GM12891 (cell line): ENCODE data around the gene MCCC1.
"Not testable (repeated sequence)": the region's sequence is repeated elsewhere in the genome, so short reads cannot be mapped to it uniquely, and the experiment has no call there.

Experiments
- DNase-seq: peaks from one replicate; pipeline ENCODE4 v3.0.0; 2011; ENCODE audit warnings: low spot score; ENCODE audit not compliant: insufficient read length
- FAIRE-seq: peaks from 2 replicates; lab custom pipeline; 2011; peaks lifted over from hg19 to GRCh38; lab: Jason Lieb, UNC
- PAX5 ChIP-seq: IDR thresholded peaks from 2 replicates; pipeline ENCODE4 v1.6.1; 2011; ENCODE audit warnings: low read length, moderate library complexity, mild to moderate bottlenecking; ENCODE audit not compliant: insufficient read depth, severe bottlenecking
- POLR2A ChIP-seq: IDR thresholded peaks from 2 replicates; pipeline ENCODE4 v1.6.1; 2011; ENCODE audit warnings: low read depth, low read length, control low read depth
- POLR2AphosphoS5 ChIP-seq: IDR thresholded peaks from 2 replicates; pipeline ENCODE4 v1.6.1; 2011; ENCODE audit warnings: low read depth, low read length, control low read depth
- POU2F2 ChIP-seq: IDR thresholded peaks from 2 replicates; pipeline ENCODE4 v1.6.1; 2011; ENCODE audit warnings: low read depth, mild to moderate bottlenecking, control low read depth, low read length, moderate library complexity
- SPI1 ChIP-seq: IDR thresholded peaks from 2 replicates; pipeline ENCODE4 v1.6.1; 2011; ENCODE audit warnings: low read depth, low read length, control low read depth
- TAF1 ChIP-seq: IDR thresholded peaks from 2 replicates; pipeline ENCODE4 v1.6.1; 2011; ENCODE audit warnings: low read depth, low read length, control low read depth

Gene MCCC1

DNA sequence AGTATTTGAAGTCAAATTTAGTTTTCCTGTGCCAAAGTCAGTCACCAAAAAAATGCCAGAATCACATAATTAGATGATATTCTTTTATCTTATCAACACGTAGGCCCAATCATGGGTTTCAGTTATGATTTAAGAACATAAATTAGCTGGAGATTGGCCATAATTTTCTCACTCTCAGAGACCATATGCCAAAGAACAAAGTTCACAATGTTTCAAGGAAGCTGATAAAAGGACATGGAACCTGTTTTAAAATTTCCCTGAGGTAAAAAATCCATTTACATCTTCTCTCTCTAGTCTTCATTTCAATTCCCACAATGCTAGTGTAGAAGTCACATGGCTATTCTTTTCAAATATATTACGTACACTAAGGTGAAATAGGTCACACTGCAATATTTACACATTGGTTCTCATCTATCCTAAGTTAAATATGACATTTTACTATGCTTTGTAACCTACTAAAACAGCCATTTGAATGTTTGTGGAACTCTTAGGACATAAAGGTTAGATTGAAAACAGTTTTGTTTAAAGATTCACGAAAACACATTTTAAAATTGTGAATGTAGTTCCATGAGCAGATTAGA is 76.3 kb downstream of the MCCC1 start:
- FAIRE-seq (no peak), DNase-seq (no peak)
- TF ChIP-seq POLR2AphosphoS5 (no peak), POU2F2 (no peak), PAX5 (no peak), POLR2A (no peak), SPI1 (no peak), TAF1 (no peak)

DNA sequence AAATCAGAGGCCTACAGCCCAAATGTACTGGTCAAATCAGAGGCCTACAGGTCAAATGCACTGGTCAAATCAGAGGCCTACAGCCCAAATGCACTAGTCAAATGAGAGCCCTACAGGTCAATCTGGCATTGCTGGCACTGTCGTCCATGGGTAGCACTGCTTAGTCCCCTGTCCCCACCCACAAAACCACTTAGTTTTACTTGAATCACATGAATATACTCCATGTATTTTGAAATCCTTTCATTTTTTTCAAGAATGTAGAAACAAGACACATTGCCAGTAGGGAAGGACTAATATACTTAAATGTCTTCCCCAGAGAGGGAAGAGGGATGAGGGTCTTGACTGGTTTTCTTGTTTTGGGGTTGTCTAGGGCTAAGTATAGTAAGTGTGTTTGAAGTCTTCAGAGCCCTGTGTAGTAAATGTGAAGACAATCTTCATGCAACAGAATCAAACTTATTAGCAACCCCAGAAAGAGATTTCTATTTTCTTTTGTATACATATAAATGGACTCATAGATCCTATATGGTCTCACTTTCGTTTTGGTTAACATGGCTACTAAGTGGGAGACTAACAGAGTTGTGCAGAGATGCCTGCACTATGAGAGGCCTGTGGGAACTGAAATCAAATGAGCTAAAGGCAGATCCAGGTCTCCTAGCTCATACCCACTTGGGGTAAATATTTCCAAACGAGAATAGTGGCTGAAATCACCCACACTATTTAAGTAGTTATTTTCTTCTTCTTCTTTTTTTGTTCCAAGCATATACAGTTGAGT is 80.7 kb downstream of the MCCC1 start:
- FAIRE-seq, result no peak
- no peak for DNase-seq
- TF ChIP-seq PAX5 (no peak), SPI1 (no peak), POLR2AphosphoS5 (no peak), POLR2A (no peak), POU2F2 (no peak), TAF1 (no peak)

DNA sequence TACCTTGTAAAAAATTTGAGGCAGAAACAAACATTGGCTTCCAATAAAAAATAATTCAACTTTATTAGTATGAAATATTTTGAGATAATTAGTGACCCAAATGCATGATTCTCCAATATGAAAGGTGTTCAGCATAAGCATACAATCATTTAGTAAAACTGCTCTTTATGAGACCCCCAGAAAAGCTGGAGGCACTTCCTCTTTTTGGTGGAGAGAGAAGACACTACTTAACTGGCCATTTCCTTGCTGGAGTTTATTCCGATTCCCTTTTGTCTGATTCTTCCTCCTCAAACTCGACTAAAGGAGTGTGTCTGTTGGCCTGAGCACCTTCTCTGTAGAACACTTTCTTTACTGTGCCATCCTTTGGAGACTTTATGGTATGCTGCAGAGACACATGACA is 84.1 kb downstream of the MCCC1 start:
- no peak for DNase-seq
- FAIRE-seq, result no peak
- no peak for TF ChIP-seq TAF1
- no peak for TF ChIP-seq PAX5
- TF ChIP-seq POLR2AphosphoS5, result no peak
- TF ChIP-seq SPI1, result peak; percentile 82
- TF ChIP-seq POU2F2, result no peak
- TF ChIP-seq POLR2A, result no peak

DNA sequence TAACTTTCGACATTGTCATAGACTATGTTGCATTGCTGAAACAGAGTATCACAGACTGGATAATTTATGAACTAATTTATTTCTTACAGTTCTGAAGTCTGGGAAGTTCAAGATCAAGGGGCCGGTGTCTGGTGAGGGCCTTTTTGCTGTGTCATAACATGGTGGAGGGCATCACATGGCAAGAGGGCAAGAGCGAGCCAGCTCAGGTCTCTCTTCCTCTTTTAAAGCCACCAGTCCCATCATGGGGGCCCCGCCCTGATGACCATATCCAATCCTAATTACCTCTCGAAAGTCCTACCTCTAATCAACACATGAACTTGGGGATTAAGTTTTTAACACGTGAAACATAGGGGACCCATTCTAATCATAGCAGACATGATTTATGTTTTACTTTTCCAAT is 85.4 kb downstream of the MCCC1 start:
- FAIRE-seq, result no peak
- no peak for DNase-seq
- TF ChIP-seq POLR2A (no peak), SPI1 (peak; percentile 6; the same call in 1 of the 2 replicates), POU2F2 (no peak), PAX5 (no peak), TAF1 (no peak), POLR2AphosphoS5 (no peak)

DNA sequence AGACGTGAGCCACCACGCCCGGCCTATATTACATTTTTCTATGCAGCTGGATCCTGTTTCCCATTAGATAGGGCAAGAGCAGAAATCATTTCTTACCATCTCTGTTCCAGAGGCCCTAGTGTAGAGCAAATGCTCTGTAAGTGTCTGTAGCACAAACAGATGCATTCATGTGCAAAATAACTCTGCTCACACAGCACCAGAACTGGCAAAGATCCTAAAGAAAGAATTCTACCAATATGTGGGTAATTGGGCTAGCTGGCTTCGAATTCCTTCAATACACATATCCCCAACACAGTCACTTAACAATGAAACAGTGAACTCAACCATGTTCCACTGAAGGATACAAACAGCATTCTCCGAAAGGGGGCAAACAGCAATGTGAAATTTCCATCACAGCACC is 86.2 kb downstream of the MCCC1 start:
- no peak for TF ChIP-seq POLR2AphosphoS5
- no peak for FAIRE-seq
- no peak for DNase-seq

DNA sequence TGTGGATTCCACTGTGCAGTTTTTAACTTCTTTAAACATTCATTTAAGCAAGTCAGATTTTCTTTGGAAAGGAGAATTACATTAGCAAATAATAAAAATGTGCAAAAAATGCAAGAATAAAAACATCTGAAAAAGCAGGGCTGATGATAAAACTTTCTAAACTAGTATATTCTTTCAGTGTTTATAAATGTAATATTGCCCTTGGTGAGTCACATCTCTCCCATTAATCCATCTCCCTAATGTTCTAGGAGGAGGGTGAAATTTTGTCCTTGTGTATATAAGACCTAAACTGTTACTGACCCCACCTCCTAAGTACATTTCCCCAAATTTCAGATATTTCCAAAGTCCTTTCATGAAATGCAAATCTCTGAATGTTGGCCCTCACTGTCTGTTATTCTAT is 90.5 kb downstream of the MCCC1 start:
- DNase-seq, result no peak
- TF ChIP-seq TAF1 (no peak), SPI1 (no peak), PAX5 (no peak), POLR2A (no peak), POU2F2 (no peak), POLR2AphosphoS5 (no peak)
- no peak for FAIRE-seq

DNA sequence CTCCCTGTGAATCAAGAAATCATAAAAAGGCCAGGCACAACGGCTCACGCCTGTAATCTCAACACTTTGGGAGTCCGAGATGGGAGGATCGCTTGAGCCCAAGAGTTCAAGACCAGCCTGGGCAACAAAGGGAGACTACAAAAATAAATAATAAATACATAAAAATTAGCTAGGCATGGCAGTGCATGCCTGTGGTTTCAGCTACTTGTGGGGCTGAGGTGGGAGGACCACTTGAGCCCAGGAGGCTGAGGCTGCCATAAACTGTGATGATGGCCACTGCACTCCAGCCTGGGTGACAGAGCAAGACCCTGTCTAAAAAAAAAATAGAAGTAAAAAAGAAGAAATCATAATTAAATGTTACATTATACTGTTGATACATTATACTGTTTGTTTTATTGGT is 91.0 kb downstream of the MCCC1 start:
- TF ChIP-seq PAX5 (no peak), POLR2A (no peak), POU2F2 (no peak), POLR2AphosphoS5 (no peak), TAF1 (no peak), SPI1 (no peak)
- DNase-seq (no peak), FAIRE-seq (no peak)

DNA sequence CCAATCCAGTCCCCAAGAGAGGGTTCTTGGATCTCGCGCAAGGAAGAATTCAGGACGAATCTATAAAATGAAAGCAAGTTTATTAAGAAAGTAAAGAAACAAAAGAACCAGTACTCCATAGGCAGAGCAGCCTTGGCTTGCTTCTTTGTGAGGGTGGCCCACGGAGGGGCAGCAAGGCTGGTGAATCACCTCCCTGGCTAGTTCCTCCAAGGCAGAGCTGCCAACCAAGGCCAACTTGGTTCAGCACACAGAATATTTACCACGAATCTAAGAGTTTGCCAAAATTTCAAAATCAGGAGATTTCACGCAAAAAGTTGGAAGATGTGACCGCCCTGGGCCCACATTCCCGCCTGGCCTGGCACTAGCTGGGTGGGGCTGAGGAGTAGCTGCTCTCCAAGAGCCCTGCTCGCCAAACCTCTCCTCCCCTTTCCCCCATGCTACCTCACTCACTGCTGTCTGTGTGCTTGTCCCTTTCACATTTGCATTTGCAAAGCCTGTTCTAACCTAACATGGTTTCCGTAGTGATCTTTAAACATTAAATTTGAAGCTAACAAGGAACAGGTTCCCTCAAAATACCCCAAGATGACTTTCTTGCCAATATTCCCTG is 92.8 kb downstream of the MCCC1 start:
- DNase-seq (no peak), FAIRE-seq (no peak)
- TF ChIP-seq SPI1, result no peak
- no peak for TF ChIP-seq POLR2A
- TF ChIP-seq POU2F2, result no peak
- no peak for TF ChIP-seq PAX5

DNA sequence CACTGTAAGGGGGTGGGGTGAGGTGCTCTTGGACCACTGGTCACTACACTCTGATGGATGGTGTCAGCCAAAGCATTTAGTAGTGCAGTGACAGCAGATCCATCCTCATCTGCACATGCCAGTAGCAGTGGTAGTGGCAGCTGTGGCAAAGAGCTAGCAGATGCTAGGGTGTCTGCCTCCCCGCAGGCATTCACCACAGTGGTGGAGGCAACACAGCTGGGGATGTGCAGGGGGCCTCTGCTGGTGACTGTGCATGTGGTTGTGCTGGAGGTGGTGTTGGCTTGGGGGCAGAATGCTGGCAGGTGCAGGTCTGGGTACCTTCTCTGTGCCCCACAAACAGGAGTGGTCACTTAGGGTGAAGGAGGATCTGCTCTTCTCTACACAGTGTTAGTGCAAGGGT is 99.5 kb downstream of the MCCC1 start:
- TF ChIP-seq POU2F2 (no peak), TAF1 (no peak), POLR2AphosphoS5 (no peak), SPI1 (no peak), POLR2A (no peak), PAX5 (no peak)
- FAIRE-seq, result no peak
- DNase-seq, result no peak

DNA sequence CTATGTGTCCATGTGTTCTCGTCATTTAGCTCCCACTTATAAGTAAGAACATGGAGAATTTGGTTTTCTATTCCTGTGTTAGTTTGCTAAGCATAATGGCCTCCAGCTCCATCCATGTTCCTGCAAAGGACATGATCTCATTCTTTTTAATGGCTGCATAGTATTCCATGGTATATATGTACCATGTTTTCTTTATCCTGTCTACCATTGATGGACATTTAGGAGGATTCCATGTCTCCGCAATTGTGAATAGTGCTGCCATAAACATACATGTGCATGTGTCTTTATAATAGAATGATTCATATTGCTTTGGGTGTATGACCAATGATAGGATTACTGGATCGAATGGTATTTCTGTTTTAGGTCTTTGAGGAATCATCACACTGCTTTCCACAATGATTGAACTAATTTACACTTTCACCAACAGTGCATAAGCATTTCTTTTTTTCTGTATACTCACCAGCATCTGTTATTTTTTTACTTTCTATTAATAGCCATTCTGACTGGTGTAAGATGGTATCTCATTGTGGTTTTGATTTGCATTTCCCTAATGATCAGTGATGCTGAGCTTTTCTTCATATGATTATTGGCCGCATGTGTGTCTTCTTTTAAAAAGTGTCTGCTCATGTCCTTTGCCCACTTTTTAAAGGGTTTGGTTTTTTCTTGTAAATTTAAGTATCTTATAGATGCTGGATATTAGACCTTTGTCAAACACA is 105.7 kb downstream of the MCCC1 start:
- not testable (repeated sequence) for DNase-seq, FAIRE-seq

DNA sequence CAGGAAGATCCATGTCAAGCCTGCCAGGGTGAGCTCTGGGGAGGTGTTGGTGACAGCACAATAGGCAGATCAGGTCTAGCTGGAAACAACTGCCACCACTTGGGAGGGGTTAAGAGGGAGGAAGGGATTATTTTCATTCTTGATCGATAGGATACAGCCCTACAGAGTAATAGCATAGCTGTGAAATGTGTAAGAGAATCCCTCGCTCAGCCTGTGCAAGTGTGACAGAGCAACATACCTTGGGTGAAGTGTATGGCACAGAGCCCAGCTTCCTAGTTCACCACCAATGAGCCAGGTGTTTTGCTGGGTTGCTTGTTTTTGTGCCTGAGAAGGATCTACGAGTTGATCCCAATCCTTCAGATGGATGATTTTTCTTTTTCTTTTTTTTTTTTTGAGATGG is 109.7 kb downstream of the MCCC1 start:
- TF ChIP-seq POU2F2 (no peak), SPI1 (no peak), TAF1 (no peak), PAX5 (no peak), POLR2AphosphoS5 (no peak), POLR2A (no peak)
- no peak for FAIRE-seq

More for the DNA sequence above, 109.7 kb downstream of the MCCC1 start:
- DNase-seq, result no peak
